ENCODE data around the gene BMP7. TPM values are rescaled to one million over a fixed set of nuclear protein-coding genes. Genes with fewer than 3 reads are reported as not detected.

BMP7 gene
- total and polyA plus RNA-seq, 12 donors: 0.74 to 6.7 (median 2.2) TPM; not detected in 3

GRCh38 chr20:57218489-57218888 lies 48.0 kb downstream of the BMP7 start:
- Histone ChIP-seq H3K9me3 (replicated peaks in 1 of 3) (no peaks in the 10 kb centered on the region), H3K27me3 (no peaks in the 10 kb centered on the region)

DNA sequence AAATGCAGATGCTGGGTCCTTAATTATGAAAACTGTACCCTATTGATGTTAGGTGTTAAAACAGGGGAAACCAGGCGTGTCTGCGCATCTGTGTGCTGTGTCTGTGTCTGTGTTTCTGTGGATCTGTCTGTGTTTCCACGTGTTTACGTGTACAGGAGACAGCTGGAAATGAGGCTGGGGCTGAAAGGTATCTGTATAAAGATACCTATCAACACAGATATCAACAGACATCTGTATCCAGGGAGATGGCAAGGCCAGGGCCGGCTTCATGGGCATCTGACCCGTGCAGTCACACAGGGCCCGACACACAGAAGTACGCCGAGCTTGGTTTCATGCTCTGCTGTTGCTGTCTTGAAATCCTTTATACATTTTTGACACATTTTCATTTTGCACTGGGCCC lies 48.6 kb downstream of the BMP7 start:
- Histone ChIP-seq H3K9me3 (replicated peaks in 1 of 3) (no peaks in the 10 kb centered on the region), H3K4me3 (no peak overlapping the region), H3K27me3 (no peaks in the 10 kb centered on the region), H3K36me3 (replicated peaks in 1 of 2) (no peaks in the 10 kb centered on the region), H3K4me1 (replicated peaks in 1 of 2) (no peaks in the 10 kb centered on the region), H3K27ac (no peak overlapping the region)
- intact Hi-C loops (cut with DNase I): no loop called here
- 59 to 84% (median 70%) methylated on average over 6 to 9 of the region's 9 CpGs for WGBS, 4 donors
- TF ChIP-seq POLR2A (IDR thresholded peaks at IDR 0.05): no peak
- TF ChIP-seq, protein P1, sequence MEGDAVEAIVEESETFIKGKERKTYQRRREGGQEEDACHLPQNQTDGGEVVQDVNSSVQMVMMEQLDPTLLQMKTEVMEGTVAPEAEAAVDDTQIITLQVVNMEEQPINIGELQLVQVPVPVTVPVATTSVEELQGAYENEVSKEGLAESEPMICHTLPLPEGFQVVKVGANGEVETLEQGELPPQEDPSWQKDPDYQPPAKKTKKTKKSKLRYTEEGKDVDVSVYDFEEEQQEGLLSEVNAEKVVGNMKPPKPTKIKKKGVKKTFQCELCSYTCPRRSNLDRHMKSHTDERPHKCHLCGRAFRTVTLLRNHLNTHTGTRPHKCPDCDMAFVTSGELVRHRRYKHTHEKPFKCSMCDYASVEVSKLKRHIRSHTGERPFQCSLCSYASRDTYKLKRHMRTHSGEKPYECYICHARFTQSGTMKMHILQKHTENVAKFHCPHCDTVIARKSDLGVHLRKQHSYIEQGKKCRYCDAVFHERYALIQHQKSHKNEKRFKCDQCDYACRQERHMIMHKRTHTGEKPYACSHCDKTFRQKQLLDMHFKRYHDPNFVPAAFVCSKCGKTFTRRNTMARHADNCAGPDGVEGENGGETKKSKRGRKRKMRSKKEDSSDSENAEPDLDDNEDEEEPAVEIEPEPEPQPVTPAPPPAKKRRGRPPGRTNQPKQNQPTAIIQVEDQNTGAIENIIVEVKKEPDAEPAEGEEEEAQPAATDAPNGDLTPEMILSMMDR (IDR thresholded peaks at IDR 0.05): no peak
- no peak for DNase-seq

More at GRCh38 chr20:57218489-57218888, 48.0 kb downstream of the BMP7 start:
- intact Hi-C loops (cut with DNase I): no loop called here
- Histone ChIP-seq H3K36me3 (replicated peaks in 1 of 2) (no peaks in the 10 kb centered on the region), H3K27ac (no peak overlapping the region), H3K4me3 (no peak overlapping the region), H3K4me1 (replicated peaks in 1 of 2) (no peaks in the 10 kb centered on the region)
- TF ChIP-seq POLR2A (IDR thresholded peaks at IDR 0.05): no peak
- TF ChIP-seq, protein P1 (IDR thresholded peaks at IDR 0.05): no peak
- WGBS, 4 donors: 83 to 95% (median 90%) methylated on average over 5 of the region's 5 CpGs
- DNase-seq: no peak

DNA sequence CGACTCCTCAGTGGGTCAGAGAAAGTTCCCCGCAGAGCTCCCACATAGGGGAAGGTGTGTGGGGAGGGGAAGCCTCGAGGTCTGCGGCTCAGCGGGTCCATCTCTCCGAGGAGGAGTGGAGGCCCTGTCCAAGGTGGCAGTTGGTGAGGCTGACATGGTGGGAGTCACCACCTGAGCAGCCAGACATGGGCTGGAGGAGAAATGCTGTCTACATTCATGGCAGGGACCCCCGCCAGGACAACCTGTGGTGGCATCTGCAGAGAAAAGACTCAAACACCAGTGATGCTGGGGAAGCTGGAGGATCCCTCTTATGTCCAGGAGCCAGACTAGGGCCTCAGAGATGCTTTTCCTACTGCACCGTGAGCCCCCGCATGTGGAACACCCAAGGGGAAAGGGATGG lies 49.8 kb downstream of the BMP7 start:
- no peaks in the 10 kb centered on the region for H3K36me3 ChIP-seq (replicated peaks in 1 of 2)
- WGBS, 4 donors: 62 to 71% (median 68%) methylated on average over 6 to 9 of the region's 9 CpGs
- intact Hi-C loops (cut with DNase I): no loop called here
- no peaks in the 10 kb centered on the region for H3K9me3 ChIP-seq (replicated peaks in 1 of 3)
- DNase-seq: no peak
- TF ChIP-seq, protein P1 (IDR thresholded peaks at IDR 0.05): no peak
- no peak for TF ChIP-seq POLR2A (IDR thresholded peaks at IDR 0.05)
- H3K4me3 ChIP-seq: no peak overlapping the region
- no peak overlapping the region for H3K27ac ChIP-seq
- no peaks in the 10 kb centered on the region for H3K4me1 ChIP-seq (replicated peaks in 1 of 2)
- H3K27me3 ChIP-seq: no peaks in the 10 kb centered on the region

GRCh38 chr20:57215826-57216471 lies 50.5 kb downstream of the BMP7 start:
- no peaks in the 10 kb centered on the region for H3K4me1 ChIP-seq (replicated peaks in 1 of 2)
- no peak for DNase-seq
- no peak overlapping the region for H3K27ac ChIP-seq
- TF ChIP-seq POLR2A (IDR thresholded peaks at IDR 0.05): no peak
- TF ChIP-seq, protein P1 (IDR thresholded peaks at IDR 0.05): no peak
- intact Hi-C loops (cut with DNase I): no loop called here
- 77 to 86% (median 81%) methylated on average over 8 to 10 of the region's 10 CpGs for WGBS, 4 donors
- no peaks in the 10 kb centered on the region for H3K36me3 ChIP-seq (replicated peaks in 1 of 2)
- H3K27me3 ChIP-seq: no peaks in the 10 kb centered on the region
- H3K9me3 ChIP-seq (replicated peaks in 1 of 3): no peaks in the 10 kb centered on the region
- H3K4me3 ChIP-seq: no peak overlapping the region

Measured in adrenal gland (tissue), 12 donors.